Stimulated activated CD4-positive, alpha-beta T cell treated with anti-CD3 and anti-CD28 coated beads, Interleukin-4, amount 100 ng/mL, for 48 hours (primary cell): ENCODE measurements around the gene TREML2.

ENCODE experiments used
- DNase-seq, 2 donors: peaks; one replicate each; pipeline ENCODE4 v3.0.0-alpha.2; 2020; ENCODE audit warnings: low read depth in 2 of 2

Gene TREML2

GRCh38 chr6:41177287-41177686, 23.7 kb downstream of the TREML2 start:
- DNase-seq: no peak

- no peak for DNase-seq
Observed at GRCh38 chr6:41176189-41176588, 24.8 kb downstream of the TREML2 start.

GRCh38 chr6:41175084-41175483, 25.9 kb downstream of the TREML2 start:
- no peak for DNase-seq

- DNase-seq: no peak
Observed at GRCh38 chr6:41174610-41175009, 26.3 kb downstream of the TREML2 start.

GRCh38 chr6:41171908-41172307, 29.0 kb downstream of the TREML2 start:
- DNase-seq: no peak

- DNase-seq: no peak
Observed at GRCh38 chr6:41170547-41171160, 30.3 kb downstream of the TREML2 start.

GRCh38 chr6:41167173-41167963, 33.6 kb downstream of the TREML2 start:
- DNase-seq: peak in 1 of 2 donors; percentile 5

- DNase-seq: no peak
Observed at GRCh38 chr6:41164551-41165120, 36.3 kb downstream of the TREML2 start.

- DNase-seq: no peak
Observed at GRCh38 chr6:41163419-41163717, 37.6 kb downstream of the TREML2 start.

- no peak for DNase-seq
Observed at GRCh38 chr6:41162687-41163418, 38.1 kb downstream of the TREML2 start, which contains the start of gene TREM2. TREM2 (minus strand) TSS chr6:41163116; CDS start chr6:41163082, 34 bp downstream.

- no peak for DNase-seq
Observed at GRCh38 chr6:41161851-41162552, 38.9 kb downstream of the TREML2 start.

GRCh38 chr6:41161380-41161779, 39.6 kb downstream of the TREML2 start:
- no peak for DNase-seq

- no peak for DNase-seq
Observed at GRCh38 chr6:41160933-41161332, 40.0 kb downstream of the TREML2 start.

GRCh38 chr6:41159415-41160082, 41.4 kb downstream of the TREML2 start:
- no peak for DNase-seq

- no peak for DNase-seq
Observed at GRCh38 chr6:41157323-41157722, 43.6 kb downstream of the TREML2 start.

- DNase-seq: no peak
Observed at GRCh38 chr6:41156771-41157170, 44.2 kb downstream of the TREML2 start.

GRCh38 chr6:41156001-41156400, 44.9 kb downstream of the TREML2 start:
- no peak for DNase-seq

- DNase-seq: no peak
Observed at GRCh38 chr6:41155132-41155805, 45.7 kb downstream of the TREML2 start.

- no peak for DNase-seq
Observed at GRCh38 chr6:41153992-41154625, 46.8 kb downstream of the TREML2 start, which contains the start of gene TREML1. TREML1 (minus strand) TSS chr6:41154347; CDS start chr6:41154288, 59 bp downstream.

- DNase-seq: no peak
Observed at GRCh38 chr6:41153451-41153850, 47.5 kb downstream of the TREML2 start.
